HG03196 (cell line): ENCODE data around the gene TTC8.

Experiments
- ATAC-seq: cut with Tn5 transposase; IDR thresholded peaks from one replicate; pipeline ENCODE4 v1.9.1; 2021; ENCODE audit not compliant: unreplicated experiment

The TTC8 gene

DNA sequence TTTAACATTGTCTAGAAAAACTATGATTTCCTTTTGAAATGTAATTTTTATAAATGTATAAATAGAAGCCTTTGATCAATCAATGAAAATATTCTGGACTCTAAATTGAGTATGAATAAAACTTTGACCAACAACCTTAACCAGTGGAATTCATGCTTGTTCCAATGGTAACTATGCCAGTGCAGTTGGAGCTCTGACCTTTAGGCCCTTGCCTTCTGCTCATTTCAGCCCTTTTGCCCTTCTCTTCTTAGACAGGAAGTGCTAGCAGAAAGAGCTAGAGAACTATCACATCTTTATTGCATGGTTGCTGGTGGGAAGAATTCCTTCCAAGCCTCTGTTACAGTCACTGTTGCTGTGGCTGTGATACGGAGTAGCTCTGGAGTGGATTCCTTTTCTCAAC is 39.7 kb downstream of the TTC8 start:
- no peak for ATAC-seq

DNA sequence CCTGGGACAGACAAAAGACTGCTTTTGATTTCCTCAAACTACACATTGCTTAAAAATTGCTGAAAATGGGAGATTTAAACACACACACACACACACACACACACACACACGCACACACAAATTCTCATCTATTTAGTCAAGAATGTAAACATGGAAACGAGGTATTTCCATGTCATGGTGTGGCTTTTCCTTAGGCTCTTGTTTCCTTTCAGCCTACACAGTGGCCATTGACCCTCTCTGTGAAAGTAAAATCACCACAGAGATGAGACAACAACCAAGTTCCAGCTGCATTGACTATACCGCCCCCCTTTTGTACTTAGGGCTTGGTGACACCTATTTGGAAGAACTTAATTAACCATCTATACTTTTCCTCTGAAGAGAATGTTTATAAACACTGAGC is 41.9 kb downstream of the TTC8 start:
- ATAC-seq = no peak

DNA sequence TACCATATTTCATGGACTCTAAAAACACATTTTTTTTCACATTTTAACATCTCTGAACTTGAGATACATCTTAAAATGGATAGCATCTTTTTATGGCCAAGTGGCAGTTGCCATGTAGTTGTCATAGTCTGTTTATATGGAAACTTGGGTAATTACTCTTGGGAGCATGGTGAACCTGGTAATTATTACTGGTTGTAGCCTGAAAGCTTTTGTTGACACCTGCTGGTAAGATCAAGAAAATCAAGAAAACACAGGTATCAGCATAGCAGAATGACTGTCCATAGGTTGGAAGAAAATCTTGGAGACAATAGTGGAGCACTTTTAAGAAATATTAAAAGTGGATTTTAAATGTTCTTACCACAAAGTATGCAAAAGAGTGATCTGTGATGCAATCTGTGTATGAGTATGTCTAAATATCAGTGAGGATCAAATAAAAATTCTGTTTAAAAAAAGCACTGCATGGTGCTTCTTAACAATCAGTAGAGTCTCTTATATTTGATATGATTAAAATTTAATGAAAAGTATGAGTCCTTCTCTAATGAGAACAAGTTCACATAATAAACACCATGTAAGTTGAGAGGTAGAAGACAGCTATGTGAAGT is 44.2 kb downstream of the TTC8 start:
- no peak for ATAC-seq

DNA sequence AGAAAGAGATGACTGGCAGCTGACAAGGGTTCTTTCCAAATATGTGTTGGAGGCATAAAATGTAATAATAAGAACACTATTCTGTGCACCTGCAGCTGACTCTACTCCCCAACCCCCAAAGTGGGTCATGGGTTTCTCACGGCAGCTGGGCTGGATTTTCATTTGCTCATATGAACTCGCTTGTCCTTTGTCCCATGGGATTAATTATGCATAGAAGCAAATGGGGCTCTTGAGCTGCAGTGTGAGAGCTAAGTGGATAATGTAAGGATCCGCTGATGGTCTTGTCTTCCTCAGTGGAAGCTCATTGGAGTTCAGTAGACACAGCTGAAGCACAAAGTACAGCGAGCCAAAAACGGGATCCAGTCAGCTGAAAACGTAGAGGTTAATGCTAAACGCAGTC is 46.3 kb downstream of the TTC8 start:
- no peak for ATAC-seq

DNA sequence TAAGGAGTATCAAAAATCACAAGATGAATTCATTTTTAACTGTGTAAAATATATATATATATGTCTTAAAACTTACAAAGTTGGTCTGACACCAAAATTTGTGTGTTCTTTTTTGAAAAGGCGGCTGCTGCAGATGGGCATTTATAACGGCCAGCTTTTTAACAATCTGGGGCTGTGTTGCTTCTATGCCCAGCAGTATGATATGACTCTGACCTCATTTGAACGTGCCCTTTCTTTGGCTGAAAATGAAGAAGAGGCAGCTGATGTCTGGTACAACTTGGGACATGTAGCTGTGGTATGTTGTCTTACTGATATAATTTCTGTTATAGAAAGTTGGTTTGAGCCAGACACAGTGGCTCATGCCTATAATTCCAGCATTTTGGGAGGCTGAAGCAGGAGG is 47.0 kb downstream of the TTC8 start:
- no peak for ATAC-seq

DNA sequence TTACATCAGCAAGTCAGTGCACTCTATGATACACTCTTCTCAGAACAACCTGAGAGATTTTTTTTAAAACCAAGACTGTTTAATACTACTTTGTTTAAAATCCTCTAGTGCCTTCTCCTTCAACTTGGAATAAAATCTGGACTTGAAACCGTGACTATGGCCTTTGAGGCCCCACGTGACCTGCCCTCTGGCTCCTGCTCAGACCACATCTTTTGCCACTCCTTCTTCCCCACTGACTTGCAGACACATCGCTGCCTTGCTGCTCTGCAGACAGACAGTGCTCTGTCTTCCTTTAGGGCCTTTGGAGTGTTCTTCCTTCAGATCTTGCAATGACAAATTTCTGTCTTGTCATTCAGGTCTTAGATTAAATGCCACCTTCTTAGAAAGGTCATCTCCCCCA is 48.5 kb downstream of the TTC8 start:
- ATAC-seq = no peak

DNA sequence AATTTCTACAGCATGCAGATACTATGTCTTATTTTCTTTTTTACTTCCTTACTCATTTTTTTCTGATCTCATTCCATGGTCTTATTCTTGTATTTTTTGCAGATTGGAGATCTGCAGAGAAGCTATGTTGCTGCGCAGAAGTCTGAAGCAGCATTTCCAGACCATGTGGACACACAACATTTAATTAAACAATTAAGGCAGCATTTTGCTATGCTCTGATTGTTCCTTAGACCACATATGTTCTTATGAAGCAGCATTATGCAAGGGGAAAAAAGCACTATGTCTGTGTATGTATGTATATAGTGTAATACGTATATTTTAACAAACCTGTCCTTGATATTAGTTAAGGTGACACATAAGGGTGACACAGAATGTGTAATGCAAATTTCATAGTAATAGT is 52.7 kb downstream of the TTC8 start:
- no peak for ATAC-seq

DNA sequence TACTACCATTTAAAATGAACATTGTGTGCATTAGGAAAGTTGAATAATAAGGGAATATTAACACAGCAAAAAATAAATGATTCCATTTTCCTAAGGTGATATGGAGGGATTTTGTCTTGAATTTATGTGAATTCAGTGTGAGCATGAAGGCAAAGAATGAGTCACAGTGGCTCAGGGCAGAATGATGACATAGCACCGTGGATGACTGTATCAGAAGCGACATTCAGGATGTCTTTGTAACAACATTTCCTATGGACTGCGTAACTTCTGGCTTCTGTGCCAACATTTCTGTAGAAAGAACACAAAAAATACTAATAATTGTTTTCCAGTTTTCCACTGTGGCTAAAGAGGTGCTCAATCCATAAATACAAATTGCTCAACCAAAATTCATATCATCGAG is 54.6 kb downstream of the TTC8 start:
- ATAC-seq = no peak

DNA sequence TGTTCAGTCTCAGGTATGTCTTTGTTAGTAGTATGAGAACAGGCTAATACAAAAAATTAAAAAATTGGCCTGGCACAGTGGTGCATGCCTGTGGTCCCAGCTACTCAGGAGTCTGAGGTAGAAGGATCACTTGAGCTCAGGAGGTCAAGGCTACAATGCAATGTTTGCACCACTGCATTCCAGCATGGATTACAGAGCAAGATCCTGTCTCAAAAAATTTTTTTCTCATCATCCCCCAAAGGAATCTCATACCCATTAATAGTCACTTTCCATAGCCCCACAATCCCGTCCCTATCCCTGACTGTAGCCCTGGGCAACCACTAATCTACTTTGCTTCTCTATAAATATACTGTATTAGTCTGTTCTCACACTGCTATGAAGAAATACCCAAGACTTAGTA is 57.8 kb downstream of the TTC8 start:
- ATAC-seq = no peak

DNA sequence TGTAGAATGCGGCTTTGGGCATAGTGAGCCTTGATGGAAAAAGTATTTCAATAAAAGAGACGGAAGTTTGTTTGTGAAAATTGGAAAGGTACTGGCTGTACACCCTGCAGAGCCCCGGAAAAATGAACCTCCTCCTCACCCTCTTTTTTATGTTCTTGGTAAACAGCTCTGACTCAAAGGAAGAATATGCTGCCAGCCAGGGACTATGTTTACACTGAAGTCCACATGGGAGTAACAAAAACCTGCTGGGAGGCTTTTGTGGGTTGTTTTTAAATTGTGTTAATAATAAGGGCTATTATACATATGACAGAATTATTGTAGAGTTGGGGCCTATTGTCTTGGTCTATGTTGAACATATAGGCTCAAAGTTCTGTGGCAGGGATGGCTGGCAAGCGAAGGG is 70.7 kb downstream of the TTC8 start:
- ATAC-seq = no peak

DNA sequence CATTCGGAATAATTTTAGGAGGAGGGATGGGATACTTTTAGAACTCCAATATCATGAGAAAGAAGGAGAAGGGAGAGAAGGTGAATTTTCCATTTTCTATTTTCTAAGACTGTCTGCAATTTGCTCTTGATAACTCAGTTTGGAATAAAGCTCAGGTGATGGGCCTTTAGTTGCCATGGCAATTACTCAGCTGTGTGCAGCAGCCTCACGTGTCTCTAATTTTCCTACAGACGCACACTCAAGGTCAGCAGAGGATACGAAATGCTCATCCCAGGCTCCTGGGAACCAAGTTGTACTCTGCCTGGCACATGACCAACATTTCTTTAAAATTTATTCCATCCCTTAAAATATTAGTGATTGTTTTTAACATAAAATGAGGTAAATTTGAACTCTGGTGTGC is 76.7 kb downstream of the TTC8 start:
- no peak for ATAC-seq

DNA sequence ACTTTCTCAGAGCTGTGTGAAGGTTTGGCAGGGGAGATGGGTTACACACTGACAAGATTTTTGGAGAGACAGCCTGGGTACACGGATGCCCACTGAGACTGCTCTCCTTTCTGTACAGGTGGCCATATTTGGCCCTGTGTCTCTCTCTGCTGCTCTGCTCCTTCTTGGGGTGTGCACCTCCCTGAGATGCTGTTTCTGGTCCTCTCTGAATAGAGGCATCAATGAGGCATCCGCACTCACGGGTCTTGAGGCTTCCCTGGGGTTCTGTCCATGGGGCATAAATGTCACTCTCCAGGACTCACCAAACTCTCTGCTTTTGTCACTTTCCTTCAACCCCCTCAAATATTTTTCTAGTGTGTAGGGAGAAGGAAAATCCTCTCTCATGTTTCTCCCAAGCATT is 77.5 kb downstream of the TTC8 start:
- no peak for ATAC-seq

DNA sequence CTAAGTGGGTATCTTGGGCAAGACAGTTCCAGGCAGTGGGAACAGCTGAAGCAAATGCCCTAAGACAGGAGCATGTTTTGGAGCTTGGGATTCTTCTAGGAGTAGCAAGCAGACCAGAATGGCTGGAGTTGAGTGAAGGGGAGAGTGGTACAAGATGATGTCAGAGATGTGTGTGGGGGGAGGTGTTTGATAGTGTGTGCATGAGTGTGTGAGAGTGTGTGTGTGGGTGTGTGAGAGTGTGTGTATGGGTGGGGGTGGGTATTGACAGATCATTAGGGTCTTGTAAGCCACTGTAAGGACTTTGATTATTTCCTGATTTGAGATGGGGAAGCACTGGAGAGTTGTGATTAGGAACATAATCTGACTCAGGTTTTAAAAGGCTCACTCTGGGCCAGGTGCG is 78.4 kb downstream of the TTC8 start:
- ATAC-seq = no peak

DNA sequence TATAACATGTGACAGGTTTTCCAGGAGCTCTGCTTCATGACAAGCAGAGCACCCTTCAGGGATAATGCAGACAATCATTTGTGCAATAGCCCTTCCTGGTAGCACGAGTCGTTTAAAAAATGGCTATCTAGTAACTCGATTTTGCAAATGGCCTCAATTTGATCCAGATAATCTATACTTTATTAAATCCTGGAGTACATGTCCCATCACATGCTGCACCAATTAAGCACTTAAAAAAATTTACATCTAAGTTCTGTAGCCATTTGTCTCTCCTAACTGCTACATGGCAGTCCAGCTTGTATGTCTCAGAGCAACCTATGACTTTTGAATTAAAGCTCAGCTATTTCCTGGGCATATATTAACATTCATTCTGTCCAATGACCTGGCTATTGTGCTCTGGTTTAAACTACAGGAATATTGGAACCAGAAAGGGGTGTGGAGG is 79.8 kb downstream of the TTC8 start:
- no peak for ATAC-seq

DNA sequence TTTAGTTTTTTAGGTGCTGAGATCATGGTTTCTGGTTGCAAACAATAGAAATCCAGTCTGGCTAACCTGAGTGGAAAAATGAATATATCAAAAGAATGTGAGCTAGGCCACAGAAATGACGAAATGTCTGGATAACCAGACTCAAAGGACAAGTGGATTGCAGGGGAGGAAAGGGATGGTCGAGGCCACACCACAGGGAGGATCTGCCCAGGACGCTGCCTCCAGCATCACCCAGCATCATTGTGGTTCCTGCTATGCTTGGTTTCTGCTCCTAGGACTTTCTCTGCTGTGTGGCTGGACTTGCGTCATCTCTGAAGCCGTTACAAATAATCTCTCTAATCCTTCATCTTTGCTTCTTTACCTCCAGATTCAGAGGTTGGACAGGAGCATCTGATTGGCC is 80.4 kb downstream of the TTC8 start:
- ATAC-seq = no peak

DNA sequence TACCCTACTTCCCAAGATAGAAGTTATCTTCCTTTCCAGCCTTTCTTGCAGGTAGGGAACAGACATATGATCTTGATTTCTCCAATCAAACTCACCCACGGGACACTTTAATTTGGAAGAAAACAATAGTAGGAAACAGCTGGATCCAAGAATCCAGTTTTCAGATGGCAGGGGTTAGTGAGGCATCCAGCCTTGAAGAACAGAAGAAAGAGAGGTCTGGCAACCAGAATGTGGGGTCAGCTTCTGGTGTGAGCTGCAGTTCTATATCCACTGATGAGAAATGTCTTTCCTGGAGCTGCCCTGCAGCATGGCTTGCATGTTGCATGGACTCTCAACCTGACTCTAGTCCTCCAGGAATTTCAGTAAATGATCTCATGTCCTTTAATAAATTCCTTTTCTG is 83.8 kb downstream of the TTC8 start:
- ATAC-seq = no peak

DNA sequence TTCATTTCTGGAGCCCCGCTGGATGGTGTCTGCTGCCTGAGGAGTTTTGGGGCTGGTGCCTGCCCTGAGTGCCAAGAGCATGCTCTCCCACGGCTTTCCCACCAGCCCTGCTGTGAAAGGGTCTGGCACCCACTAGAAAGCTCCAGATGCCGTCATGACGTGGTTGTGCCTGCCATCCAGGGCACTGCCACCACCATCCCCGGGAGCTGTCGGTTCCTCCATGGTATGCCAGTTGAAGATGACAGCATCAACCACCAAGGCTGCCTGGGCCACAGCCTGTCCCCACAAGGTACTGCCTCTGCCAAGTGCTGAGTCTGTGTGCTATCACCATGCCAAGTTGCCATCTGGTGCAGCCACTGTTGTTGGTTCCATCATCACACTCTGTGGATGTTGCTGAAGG is 85.9 kb downstream of the TTC8 start:
- no peak for ATAC-seq

DNA sequence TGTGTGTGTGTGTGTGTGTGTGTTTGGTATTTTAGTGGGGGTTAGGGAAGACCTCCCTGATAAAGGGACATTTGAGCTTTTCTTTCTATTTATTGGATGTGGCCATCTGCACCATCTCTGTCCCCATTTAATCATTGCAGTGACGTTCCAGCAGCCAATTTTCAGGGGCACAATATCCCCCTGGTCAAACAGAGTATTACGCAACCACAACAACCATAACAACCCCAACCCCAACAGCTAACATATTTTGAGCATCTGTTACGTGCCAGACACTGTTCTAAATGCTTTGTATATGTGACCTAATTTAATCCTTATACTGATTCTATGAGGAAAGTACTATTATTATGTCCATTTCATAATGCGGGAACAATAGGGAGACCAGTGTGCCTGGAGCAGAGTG is 87.4 kb downstream of the TTC8 start:
- ATAC-seq = no peak

DNA sequence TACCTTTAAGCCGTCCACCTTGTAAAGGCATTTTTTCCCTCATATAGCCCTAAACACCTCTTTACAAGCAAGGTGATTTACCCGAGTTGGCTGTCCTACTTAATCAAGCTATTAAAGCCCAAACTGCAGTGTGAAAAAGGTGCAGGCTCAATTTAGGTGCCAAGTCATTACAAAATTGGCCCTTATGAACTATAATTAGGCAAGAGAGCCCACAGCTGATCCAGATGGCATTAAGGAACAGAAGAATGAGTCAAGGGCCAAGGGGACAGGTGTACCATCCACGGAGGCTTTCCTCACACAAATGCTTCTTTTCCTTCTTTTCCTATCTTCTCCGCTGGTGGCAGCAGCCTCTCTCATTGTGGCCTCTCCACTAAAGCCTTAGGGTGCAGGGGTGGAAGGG is 90.5 kb downstream of the TTC8 start:
- no peak for ATAC-seq

DNA sequence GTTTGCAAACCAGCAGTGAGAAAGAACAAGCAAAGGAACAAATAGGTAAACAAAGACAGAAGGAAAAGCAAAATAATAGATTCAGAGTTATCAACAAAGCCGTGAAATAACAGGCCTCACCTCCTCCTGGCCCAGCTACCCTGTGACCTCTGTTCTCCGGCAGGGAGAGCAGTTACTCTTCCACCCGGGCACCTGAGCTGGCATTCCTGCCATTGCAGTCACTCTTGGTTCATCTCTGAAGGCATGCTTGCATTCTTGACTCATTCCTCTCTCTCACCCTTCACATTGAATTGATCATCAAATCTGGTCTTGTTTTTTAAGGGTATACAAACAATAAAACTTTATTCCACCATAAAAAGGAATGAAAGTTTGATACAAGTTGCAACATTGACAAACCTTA is 95.1 kb downstream of the TTC8 start:
- no peak for ATAC-seq
